Measurements from ENCODE around the gene VAV3.

The VAV3 gene

GRCh38 chr1:107555578-107555977 is 409.4 kb downstream of the VAV3 start:
- no peak for DNase-seq

DNA sequence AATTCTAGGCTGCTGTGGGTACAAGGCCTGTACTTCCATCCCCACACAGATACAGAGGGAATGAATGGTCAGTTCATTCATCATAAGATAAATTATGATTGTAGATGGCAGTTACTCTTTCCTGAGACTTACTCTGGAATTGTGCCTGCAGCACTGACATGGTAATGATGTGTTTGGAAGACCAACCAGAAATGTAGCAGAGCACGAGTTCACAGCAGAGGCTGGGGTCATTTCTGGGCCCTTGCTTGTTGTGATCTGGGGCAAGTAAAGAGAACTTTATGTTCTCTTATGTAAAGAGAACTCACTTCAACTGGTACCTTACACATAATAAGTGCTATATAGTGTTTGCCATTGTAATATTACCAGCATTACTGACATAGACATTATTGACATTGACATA is 412.2 kb downstream of the VAV3 start:
- DNase-seq: no peak

GRCh38 chr1:107551456-107551855 is 413.5 kb downstream of the VAV3 start:
- DNase-seq: no peak

DNA sequence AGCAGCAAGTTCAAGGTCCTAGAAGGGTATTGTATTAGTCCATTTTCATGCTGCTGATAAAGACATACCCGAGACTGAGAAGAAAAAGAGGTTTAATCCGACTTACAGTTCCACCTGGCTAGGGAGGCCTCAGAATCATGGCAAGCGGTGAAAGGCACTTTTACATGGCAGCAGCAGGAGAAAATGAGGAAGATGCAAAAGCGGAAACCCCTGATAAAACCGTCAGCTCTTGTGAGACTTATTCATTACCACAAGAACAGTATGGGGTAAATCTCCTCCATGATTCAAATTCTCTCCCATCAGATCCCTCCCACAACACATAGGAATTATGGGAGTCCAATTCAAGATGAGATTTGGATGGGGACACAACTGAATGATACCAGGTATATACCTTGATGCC is 414.6 kb downstream of the VAV3 start:
- no peak for DNase-seq

DNA sequence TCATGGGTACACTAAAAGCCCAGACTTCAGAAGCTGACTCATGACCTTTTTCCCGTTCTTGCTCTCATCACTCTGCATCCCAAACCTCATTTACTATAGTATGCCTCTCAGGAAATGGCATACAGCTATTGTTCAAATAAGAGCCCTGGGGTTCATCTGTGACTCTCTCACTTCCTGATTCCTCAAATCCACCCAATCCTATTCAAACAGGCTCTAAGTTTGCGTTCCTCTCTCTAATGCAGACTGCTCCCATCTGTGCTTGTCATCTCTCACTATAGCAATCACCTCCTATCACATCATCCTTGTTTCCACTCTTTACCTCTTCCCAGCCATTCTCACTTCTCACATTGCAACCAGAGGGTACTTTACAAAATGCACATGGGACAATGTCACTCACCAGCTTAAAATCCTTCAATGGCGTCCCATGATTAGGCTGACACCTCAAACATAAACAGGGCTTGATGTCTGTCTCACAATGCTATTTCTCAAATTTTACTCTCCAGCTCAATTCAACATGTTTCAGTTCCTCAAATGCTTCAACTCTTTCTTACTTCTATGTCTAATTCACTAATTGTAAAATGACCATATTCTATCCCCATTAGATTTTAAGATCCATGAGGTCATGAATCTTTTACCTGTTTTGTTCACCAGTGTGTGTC is 415.7 kb downstream of the VAV3 start:
- no peak for DNase-seq

- DNase-seq: peak; percentile 29
These were observed 416.7 kb downstream of the VAV3 start for GRCh38 chr1:107548276-107548675.

GRCh38 chr1:107547363-107548155 is 417.4 kb downstream of the VAV3 start:
- DNase-seq: no peak

GRCh38 chr1:107546576-107546975 is 418.4 kb downstream of the VAV3 start:
- no peak for DNase-seq

- no peak for DNase-seq
These were observed 419.1 kb downstream of the VAV3 start for GRCh38 chr1:107545879-107546278.

DNA sequence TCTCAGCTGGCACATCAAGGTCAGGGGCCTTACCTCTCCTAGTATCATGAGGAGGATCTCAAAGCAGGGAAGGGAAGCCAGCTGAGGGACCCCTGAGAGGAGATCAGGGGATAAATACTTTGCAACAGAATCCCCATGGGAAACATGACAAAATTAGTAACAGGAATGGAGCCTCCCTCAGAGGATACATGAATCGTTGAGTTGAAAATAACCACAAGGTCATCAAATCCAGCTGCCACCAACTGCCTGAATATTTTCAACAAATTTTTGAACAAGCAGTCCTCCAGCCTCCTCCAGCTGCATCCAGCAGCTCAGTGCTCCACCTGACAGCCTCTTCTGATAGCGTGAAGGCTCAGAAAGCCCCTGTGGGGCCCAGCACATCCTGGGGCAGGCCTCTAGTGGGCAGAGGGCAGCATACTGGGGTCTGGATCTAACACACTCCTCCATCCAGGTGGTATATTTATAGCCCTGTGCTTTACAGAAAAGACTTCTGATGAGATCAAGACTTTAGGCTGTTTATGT is 419.9 kb downstream of the VAV3 start:
- no peak for DNase-seq

GRCh38 chr1:107544285-107544684 is 420.7 kb downstream of the VAV3 start:
- no peak for DNase-seq

DNA sequence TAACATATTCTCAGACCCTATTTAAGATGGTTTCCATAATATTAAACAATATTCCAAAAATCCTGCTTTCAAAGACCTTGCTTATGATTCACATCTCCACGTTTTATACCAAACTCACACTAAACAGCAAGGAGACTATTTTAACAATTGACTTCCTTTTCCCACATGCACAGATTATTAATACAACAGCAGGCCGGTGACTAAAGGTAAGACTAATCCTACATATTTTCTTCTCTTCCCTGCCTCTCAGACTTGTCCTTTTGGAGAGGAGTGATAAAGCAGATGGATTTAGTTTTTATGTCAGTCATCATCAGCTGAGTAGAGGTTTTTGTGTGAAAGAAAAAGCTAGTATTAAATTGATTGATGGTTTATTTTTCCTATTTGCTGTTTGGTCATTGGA is 423.6 kb downstream of the VAV3 start:
- no peak for DNase-seq

GRCh38 chr1:107538502-107538901 is 426.5 kb downstream of the VAV3 start:
- peak; percentile 17 for DNase-seq

GRCh38 chr1:107536266-107536665 is 428.7 kb downstream of the VAV3 start:
- no peak for DNase-seq

GRCh38 chr1:107535091-107535490 is 429.9 kb downstream of the VAV3 start:
- DNase-seq: peak; percentile 25

DNA sequence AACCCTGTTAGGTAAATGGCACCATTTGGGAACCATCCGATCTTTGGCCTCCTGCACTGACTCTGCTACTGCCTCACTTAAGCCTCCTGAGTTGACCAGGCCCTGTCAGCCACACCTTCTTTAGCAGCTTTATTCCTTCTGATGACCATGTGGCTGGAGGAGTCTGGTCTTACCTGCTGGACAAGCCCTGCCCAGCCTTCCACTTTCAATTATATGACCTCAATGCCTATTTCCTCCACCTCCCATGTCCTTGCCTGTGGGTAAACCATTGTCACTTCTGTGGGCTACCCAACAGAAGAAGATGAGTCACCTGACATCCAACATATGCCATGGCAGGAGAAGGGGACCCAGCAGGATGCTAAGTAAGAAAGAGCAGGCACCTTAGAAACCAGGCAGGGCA is 430.3 kb downstream of the VAV3 start:
- no peak for DNase-seq

DNA sequence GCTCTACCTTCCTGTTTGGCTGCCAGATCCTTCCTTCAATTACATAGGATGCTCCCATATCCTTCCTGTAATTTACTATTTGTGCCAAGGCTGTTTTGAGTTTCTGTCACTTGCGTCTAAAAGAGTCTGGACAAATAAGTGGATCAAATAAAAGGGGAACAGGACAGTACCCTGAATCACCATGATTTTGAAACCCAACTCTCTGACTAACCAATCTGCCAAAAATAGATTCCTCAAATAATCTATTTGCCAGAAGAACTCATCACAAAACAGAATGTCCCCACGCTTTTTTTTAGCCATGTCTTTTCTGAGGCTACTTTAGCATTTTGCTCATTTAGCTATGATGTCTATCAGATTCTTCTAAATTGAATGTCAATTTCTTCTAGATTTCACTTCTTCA is 431.5 kb downstream of the VAV3 start:
- DNase-seq: no peak

DNA sequence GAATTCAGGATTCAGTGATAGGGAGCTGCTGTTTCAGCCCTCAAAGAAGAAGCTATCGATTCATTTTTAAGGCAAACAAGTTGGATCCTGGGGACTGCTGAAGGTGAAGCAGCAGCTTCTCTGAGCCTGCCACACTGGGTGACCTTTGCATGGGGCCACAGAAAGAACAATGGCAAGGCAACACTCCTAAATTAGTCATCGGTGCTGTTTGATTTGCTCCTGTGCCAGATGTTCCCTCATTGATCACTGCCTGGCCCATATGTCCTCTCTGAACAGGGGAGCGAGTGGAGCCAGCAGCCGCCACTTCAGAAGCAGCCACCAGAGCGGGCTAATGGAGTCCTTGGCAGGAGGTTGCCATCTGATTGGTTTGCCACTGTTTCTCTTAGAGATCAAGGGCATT is 432.7 kb downstream of the VAV3 start:
- DNase-seq: peak; percentile 97

DNA sequence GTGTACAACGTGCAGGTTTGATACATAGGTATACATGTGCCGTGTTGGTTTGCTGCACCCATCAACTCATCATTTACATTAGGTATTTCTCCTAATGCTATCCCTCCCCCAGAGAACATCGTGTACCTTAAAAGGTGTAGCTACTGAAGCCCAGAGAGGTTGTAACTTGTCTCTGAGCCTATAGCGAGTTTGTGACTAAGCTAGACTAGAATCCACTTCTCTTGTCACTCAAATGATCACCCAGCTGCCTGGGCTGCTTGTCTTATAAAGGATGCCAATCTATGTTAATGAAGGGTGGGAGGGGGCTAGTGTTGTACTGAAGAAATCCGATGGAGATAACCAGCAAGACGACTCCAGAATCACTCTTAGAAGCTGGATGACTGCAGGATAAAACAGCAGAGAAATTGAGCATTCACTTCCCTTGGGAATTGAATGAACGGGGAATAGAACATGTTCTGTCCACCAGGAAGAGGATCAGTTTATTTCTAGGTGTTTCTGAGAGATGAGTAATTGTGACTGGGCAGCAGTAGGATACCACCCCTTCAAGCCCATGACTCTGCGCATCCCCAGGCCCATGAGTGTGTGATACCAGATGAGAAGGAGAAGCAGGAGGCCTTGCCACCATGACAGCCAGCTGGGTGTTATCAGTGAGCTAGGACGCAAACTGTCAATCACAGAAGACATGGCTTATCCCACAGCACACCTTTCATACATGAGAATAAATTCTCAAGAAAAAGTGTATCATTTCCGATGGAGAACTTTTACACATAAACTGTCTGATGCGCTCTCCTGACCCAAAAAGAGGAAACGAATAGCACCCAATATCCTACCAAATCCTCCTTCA is 433.7 kb downstream of the VAV3 start:
- no peak for DNase-seq

DNA sequence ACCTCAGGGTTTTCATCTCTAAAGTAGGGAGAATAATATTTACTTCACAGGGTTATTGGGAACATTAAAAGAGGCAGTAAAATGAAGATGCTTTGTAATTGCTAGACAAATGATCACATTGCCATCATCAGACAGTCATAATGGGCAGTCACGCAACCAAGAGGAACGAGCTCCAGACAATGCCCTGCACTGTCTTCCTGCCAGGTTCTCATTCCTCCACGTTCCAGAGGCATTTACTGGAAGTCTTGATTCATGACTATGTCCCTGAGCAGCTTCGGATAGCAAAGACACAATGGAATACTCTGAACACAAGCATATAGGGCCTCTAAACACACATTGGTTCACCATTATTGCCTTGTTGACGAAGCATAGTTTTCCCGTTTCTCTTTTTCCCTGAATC is 434.4 kb downstream of the VAV3 start:
- no peak for DNase-seq

DNA sequence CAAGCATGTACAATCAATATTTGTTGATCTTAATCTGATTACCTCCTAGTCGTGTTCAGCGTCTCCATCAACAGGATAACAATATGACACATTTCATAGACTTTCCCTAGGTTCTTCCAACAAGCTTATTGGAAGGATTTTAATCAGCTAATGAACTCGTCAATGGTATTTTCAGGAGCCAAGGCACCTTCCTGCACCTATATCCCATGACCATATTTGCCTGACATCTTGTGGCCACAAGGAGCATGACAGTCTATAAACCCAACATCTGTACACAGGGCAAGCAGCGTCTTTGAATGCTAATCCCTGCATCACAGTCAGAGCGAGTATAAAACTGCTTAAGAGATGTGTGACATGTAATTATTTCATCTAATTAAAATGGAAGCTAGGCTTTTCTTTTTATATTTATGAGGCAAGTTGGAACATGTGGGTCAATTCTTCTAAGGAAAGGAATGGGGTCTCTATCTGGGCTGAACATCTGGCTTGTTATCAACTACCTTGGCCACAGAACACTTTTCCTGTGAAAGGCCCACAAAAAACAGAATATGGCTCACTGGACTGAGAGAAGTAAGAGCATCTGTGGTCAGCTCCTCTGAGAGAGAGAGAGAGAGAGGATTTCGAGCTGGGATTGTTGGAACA is 435.4 kb downstream of the VAV3 start:
- DNase-seq: peak; percentile 76

GRCh38 chr1:107526524-107527198 is 438.3 kb downstream of the VAV3 start:
- peak; percentile 64 for DNase-seq
